HG02870 (cell line): ENCODE measurements around the gene CYTH2.

Experiments used
- ATAC-seq: cut with Tn5 transposase; IDR thresholded peaks from one replicate; pipeline ENCODE4 v1.9.1; 2021; ENCODE audit warnings: mild to moderate bottlenecking, moderate library complexity; ENCODE audit not compliant: unreplicated experiment

Gene CYTH2

DNA sequence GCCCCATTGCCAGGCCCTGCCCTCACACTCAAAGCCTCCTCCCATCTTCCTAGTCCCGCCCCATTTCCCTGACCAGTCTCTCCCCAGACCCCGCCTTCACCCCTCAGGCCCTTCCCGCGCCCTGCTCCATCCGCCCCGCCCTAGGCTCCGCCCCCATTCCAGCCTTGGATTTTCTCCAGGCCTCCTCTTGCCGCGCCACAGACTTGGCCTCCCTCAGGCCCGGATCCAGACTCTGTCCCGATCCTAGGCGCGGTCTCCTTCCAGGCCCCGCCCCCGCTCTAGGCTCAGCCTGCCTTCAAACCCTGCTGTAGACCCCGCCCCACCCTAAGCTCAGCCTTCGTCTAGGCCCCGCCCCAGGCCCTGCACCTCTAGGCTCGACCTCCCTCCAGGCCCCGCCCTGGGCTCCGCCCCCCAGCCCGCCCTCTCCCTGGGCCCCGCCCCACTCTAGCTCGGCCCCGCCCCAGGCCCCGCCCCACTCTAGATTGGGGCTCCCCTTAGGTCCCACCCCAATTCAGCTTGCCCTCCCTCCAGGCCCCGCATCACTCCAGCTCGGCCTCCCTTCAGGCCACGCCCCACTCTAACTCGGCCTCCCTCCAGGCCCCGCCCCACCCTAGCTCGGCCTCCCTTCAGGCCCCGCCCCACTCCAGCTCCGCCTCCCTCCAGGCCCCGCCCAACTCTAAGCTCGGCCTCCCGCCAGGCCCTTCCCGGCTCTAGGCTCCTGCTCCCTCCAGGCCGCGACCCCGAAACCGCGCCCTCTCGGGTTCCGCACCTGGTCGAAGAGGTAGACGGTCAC, 24.0 kb downstream of the CYTH2 start:
- peak; percentile 51 for ATAC-seq

DNA sequence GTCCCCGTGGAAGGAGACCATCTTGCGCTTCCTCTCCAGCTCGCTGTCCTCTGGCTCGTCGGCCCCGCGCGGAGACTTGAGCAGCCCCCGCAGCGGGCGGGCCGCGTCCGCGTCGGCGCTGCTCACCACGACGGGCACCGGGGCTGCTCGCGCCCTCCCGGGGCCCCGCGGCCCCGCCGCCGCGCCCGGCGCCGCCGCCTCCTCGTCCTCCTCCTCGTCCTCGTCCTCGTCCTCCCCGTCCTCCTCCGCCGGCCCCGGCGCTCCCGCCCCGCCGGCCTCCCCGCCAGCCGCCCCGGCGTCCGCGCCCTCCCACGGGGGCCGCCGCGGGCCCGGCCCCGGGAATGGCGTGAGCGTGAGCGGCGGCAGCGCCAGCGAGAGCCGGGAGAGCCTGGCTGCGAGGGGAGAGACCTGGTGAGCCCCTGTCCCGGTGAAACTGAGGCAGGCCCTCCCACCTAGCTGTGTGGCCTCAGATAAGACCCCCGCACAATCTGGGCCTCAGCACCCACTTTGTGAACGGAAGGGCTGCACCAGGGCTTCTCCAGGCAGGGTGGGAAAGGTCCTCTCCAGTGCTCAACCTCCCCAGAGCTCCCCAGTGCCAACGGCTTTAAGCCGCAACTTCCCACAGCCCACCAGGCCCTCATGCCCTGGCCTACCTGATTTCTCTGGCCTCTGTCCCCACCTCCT, 24.7 kb downstream of the CYTH2 start:
- ATAC-seq, result peak; percentile 2

DNA sequence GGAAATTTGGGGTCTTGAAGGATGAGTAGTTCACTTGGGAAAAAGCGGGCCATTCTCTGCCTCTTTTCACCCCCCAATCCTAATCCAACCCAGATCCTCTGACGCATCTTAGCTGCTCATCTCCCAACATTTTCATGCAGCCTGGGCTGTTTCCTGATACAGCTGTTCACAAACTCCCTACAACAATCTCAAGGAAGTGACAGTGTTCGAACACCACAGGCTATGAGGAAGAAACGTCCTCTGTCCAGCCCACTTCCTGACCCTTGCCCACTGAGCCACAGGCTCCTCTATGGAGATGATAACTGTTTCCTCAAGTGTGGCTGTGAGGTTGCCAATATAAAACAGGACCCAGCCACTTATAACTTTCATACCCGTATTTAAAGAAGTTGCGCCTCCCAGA, 26.2 kb downstream of the CYTH2 start:
- ATAC-seq, result no peak

DNA sequence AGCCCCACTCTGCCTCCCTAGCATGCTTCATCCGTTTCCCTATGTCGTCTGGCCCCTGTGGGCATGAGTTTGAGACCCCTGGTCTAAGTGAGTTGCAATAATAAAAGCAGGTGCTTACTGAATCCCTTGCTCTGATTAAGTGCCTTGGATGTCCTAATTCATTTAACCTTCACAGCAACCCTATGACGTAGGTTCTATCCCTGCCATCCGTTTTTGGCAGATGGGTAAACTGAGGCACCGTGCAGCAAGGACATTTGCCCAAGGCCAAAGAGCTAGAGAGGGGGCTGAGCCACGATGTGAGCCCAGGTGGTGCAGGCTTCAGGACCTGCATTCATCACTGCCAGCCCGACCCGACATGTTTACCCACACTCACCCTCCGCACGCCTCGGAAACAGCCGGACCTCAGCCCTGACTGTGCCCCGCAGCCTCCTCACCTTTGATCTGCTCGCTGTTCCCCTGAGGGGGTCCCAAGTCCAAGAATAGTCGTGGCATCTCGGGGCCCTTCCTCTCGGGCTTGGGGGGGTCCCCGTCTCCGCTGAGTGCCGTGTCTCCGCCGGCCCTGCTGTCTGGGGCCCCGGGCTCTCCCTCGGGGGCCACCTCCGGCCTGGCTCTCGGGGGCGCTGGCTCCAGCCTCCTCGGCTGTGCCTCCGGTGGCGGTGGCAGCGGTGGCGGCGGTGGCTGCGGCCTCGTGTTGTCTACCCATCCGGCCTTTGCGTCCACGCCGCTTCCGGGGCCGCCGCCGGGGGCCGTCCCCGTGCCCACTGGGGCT, 28.0 kb downstream of the CYTH2 start:
- ATAC-seq, result no peak

DNA sequence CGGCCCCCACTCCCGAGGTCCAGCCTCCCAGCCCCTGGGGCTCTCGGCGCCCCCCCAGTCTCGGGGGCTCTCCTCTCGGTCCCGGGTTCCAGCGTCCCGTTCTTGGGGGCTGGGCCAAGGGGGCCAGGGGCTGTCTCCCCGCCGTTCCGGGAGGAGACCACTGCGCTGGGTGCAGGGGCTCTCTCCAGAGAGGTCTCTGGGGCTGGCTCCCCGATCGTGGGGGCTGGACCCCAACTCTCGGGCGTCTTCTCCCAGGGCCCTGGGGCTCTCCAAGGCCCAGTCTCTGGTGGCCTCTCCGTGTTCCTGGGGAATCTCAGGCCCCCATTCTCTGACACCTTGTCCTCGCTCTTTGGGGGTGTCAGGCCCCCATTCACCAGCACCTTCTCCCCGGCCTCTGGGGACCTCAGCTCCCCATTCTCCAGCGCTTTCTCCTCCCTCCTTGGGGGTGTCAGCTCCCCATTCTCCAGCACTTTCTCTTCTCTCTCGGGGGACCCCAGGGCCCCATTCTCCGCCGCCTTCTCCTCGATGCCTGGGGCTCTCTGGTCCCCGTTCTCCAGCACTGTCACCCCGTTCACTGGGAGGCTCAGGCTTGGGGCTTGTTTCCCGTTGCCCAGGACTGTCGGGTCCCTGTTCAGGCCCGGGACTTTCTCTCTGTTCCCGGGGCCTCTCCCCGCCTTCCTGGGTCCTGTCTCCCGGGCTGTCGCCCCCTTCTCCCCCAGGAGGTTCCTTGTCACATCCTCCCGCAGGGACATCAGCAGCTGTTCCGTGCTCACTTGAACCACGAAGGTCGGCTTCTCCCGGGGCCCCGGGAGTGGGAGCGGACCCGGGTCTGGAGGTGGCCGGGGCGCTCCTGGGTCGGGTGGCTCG, 28.8 kb downstream of the CYTH2 start:
- ATAC-seq, result no peak

DNA sequence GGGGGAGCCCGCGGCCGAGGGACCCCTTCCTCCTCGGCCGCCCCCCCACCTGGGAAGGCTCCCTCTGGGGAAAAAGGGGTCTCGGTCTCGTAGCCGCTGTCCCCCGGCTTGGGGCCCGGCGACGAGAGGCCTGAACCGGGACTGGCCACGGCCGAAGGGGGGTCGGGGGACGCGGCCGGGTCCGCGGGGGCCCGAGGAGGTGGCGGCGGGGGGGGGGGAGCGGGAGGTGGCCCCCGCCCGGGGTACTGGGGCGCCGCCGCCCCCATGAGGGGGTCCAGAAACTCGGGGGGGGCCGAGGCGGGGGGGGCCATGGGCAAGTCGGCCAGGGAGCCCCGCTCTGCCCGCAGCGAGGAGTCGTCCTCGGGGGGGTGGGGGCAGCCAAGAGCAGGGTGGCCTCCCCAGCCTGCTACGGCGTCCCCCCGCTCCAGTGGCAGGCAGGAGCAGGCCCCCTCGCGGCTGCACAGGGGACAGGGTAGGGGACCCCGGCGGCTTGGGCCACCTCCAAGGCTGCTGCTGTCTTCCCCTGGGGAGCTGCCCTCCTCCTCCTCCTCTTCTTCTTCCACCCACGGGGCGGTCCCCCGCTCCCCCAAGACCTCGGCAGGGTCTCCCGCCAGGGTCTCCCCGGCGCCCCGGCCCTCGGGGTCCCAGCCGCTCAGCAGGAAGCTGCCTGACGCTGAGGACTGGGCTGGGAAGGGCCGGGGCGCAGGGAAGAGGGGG, 29.6 kb downstream of the CYTH2 start:
- no peak for ATAC-seq

DNA sequence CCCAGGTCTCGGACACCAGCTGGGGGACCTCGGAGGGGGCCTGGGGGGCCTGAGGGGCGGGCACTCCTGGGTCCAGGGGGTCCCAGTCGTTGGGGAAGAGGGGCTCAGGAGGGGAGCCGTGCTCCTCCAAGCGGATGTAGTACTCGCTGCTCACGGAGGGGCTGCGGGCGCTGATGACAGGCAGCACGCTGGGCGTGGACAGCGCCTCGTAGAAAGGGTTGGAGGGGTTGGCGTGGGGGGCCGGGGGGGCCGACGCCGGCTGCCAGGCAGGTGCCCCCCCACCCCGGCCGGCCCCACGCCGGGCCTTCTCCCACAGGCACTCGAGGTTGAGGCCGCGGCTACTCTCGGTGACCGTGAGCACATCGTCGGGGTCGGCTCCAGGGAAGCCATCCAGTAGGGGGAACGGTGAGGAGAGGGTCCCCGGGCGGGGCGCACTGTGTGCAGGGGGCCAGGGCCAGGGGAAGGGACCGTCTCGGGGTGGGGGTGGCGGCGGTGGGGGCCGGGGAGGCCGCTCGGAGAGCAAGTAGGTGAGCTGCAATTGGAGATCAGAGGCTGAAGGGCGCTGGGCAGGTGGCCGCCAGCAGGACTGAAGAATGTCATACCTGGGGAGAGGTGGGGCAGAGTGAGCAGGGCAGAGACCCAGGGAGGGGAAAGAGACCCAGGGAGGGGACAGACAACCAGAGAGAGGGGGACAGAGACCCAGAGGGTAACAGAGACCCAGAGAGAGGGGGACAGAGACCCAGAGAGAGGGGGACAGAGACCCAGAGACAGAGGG, 30.3 kb downstream of the CYTH2 start:
- no peak for ATAC-seq

DNA sequence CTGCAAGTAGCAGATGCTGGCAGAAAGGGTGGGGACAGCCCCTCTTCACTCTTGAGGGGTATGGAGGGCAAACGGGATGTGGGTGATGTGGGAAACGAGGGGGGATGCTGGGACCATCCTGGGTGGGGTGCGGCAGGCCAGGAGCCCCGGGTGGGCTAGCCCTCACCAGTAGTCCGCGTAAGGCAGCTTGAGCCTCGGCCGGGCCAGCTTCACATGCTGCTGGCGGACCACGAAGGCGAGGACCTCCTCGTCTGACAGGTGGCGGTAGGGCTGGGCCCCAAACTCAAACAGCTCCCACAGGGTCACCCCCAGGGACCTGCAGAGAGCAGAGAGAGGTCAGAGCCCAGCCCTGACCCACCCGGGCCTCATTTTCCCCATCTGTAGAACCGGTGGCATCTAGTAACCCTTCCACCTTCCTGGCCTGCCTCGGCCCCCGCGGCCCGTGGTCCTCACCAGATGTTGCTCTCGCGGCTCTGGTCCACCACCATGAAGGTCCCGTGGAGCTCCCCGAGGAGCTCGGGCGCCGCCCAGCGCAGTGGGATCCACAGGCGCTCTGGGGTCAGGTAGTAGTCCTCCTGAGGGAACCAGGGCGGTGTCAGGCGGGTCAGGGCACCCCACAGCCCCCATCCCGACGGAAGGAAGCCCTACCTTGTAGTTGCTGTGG, 31.8 kb downstream of the CYTH2 start:
- ATAC-seq, result no peak

DNA sequence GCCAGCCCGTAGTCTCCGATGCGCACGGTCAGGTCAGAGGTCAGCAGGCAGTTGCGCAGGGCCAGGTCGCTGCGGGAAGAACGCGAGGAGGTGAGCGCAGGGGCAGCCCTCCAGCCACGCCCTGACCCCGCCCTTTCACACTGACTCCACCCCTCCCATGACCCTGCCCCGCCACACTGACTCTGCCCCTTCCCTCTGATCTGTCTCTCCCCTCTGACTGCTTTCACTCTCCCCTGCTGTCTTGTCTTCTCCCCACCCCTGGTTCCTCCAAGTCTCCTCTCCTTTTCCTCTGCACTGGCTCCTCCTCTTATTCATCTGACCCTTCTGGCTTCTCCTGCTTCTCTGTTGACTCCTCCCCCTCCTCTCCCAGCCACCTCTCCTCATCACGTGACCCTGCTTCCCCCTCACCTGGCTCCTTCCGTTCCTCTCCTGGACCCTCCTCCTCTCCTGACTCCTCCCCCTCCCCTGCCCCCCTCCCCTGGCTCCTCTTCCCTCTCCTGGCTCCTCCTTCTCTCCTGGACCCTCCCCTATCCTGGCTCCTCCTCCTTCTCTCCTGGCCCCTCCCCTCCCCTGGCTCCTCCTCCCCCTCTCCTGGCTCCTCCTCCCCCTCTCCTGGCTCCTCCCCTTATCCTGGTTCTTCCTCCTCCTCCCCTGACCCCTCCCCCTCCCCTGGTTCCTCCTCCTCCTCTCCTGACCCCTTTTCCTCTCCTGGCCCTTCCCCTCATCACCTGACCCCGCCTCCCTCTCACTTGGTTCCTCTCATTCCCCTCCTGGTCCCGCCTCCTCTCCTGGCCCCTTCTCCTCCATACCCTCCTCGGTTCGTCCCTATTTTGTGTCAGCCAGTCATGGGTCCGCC, 32.6 kb downstream of the CYTH2 start:
- no peak for ATAC-seq

DNA sequence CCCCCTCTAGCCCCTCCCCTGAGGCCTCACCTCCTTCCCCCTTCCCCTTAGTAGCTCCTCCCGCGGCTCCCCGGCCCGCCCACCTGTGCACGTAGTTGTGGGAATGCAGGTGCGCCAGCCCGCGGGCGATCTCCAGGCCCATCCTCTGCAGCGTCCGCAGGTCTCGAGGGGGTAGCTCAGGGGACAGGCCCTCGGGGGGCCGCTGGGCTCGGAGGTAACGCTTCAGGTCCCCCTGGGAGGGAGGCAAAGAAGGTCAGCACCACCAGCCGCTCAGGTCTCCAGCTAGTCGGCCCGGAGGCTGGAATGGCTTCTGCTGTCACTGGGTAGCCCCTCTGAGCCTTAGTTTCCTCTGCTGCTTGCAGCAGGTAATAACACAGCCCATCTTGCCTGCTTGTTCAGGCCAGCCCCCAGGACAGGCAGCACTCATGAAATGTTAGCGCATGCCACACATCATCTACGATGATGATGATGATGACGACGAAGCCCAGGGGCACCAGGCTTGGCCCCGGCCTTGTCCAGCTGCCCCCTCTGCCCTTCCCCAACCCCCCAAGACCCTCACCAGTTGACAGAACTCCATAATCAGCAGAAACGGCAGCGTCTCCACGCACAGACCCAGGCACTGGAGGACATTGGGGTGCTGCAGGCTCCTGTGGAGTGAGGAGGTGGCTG, 33.3 kb downstream of the CYTH2 start:
- no peak for ATAC-seq

DNA sequence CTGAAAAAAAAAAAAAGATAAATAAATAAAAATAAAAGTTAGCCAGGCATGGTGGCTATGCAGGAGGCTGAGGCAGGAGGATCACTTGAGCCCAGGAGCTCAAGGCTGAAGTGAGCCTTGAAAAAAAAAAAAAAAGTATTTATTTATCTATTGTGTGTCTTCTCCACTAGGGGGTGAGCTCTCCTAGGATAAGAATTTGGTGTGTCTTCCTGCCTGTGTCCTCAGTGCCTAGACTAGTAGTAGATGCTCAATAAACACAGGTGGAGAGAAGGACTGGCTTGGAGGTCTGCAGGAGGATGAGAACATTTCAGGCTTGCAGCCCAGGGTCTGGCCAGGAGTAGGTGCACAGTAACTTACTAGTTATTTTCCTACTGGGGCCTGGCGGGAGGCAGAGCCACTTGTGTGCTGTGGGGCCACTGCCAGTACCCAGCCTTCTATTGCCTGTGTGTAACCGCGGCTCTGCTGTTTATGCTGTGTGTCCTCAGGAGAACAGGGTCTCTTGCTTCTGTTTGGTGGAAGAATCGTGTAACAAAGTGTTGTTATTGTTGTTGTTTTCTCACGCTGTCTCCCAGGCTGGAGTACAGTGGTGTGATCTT, 37.1 kb downstream of the CYTH2 start:
- no peak for ATAC-seq

DNA sequence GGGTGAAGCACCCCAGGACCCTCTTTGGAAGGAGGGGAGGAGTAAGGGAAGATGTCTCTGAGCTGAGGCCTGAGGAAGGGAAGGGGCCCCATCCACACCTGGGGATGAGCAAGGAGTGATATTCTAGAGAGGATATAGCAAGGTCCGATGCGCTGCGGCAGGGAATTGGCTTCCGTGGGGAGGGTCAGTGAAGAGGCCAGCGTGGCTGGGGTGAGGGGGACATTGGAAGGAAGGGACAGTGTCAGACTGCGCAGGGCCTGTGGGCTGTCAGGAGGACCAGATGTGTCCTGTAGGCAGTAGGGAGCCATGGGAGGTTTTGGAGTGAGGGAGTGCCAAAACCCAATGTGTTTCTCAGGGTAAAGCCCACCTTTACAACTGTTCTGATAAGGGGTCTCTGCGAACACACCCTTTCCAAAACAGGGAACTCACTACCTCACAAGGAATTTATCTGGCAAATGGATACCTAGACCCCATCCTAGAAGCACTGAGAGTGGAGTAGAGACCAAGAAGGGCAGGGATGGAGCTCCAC, 38.8 kb downstream of the CYTH2 start:
- ATAC-seq, result no peak

DNA sequence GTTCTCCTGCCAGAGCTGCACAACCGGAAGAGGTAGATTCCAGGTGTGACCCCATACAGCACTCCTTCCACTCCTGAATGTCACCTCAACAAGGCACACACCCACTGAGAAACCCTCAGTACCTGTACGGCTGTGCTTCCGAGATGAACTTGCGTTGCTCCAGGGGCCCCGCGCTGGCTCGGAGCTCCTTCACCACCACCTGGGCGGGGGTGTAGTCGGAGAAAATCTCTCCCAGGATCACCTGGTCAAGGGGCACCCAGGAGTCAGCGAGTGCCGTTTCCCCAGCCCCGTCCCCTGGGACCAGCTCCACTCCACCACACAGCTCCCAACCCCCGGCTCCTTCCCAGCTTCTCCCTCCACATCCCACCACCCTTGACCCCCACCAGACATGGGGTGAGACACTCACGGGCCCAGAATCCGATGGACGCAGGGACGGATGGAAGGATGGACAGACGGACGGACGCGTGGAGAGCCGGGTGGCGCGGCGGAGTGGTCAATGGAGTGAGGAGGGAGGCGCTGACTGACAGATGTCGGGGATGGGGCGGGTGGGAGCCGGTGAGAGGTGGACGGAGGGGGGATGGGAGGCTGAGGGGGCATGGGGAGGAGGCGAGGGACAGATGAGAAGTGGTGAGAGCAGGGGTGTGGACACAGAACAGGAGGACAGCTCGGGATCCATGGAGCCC, 39.7 kb downstream of the CYTH2 start:
- no peak for ATAC-seq

DNA sequence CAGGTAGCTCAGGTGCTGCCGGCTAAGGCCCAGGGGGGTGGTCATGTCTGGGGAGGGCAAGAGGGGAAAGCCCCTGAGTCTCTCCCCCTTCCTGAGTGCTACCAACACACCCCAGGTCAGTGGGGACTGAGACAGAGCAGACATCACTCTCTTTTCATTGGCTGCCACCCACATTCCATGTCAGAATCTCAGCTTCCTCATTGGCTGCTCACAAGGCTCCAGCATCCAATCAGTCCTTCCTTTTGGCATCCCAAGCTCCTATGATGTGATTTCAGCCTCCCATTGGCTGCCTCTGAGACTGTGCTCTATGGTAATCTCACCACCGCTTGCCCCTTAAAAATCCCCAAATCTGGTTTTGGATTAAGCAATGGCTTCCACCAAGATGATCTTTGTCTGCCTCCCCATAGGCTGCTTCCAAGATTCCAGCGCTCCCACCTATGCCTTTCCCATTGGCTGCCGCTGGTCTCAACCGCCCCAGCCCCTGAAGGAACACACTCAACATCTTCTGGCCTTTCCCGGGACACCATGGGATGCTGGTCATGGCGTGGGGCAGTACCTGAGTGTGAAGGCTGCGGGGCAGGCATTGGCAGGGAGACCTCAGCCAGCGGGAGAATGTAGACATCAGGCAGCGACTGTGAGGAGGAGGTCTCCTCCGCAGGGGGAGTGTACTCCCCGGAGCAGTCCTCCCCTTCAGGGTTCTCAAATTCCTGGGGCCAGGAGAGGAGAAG, 40.5 kb downstream of the CYTH2 start:
- no peak for ATAC-seq

DNA sequence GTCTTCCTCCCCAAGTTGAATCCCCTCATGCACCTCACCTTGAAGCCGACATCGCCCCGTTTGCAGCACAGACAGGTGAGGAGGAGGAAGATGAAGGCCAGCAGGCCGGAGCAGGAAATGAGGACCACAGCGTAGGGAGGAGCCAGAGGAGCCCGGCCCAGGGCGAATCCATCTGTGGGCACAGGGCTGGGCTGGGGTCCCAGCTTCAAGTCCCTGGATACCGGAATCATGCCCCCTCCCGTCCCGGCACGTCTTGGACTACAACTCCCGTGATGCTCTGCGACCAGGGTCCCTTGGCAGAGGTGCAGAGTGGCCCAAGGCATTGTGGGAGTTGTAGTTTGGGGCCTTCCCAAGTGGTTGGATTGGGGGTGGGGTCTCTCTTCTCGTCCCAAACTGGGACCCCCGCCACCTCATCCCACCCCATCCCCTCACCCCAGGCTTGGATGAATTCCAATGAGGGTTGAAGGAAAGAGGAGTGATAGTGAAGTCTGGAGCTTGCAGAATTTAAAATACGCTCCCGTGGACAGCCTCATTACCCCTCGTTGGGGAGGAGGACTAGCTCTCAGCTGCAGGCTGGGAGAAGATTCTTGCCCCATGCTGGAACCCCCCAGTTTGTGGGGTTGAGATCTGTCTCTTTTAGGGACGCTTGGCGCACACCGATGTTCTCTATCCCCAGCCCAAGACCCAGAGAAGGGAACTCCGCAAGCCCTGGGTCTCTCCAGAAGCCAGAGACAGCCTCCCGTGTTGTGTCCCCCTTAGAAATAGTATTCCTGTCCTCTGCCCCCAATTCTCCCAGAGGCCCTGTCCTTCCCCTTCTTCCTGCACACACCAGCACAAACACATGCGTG, 41.5 kb downstream of the CYTH2 start:
- ATAC-seq, result no peak
